Suprapubic skin (tissue), 4 donors: Measurements from ENCODE around the gene MCM3.

Experiments
- CTCF ChIP-seq, 2 donors: fragments of 200-600 bp in 1 of 2; fragments of 450-650 bp in 1 of 2; sonication (generic) in 1 of 2; IDR thresholded peaks; one replicate each; pipeline ENCODE4 v1.5.1; 2016 to 2019; ENCODE audit warnings: antibody characterized with exemption in 2 of 2, mild to moderate bottlenecking in 1 of 2, moderate library complexity in 1 of 2
- EP300 ChIP-seq: sonication (generic); formaldehyde crosslinking; IDR thresholded peaks from one replicate; pipeline ENCODE4 v1.6.1; 2017; ENCODE audit warnings: antibody characterized with exemption
- POLR2A ChIP-seq, 2 donors: fragments of 450-650 bp; IDR thresholded peaks; one replicate each; pipeline ENCODE4 v1.6.1; 2017; ENCODE audit warnings: antibody characterized with exemption in 2 of 2, mild to moderate bottlenecking in 2 of 2, moderate library complexity in 2 of 2
- POLR2AphosphoS5 ChIP-seq, 3 donors: sonication (generic); formaldehyde crosslinking; IDR thresholded peaks; one replicate each; pipeline ENCODE4 v1.6.1; 2017; ENCODE audit warnings: antibody characterized with exemption in 3 of 3

- TF ChIP-seq POLR2A (IDR thresholded peaks at IDR 0.05) (no peak), CTCF (IDR thresholded peaks at IDR 0.05) (no peak), EP300 (no peak), POLR2AphosphoS5 (IDR thresholded peaks at IDR 0.05) (no peak)
Observed at GRCh38 chr6:52303178-52303577, 18.6 kb upstream of the MCM3 start.
